ENCODE data around the gene FAM3B.

Gene FAM3B

GRCh38 chr21:41361786-41362604 is 45.4 kb downstream of the FAM3B start, which contains the start of gene MX2:
TSS of gene MX2 (plus strand) at chr21:41362027. CDS start at chr21:41376907, 14,880 bp downstream.
- Histone ChIP-seq H3K4me1 (ENCODE audit: control insufficient read depth, insufficient read depth, low read length, poor library complexity, severe bottlenecking) (peaks cover 32% of the 10 kb centered on the region), H3K27ac (ENCODE audit: insufficient read depth, low read length, poor library complexity, severe bottlenecking) (peak within 1 kb of the TSS; percentile 99), H3K36me3 (ENCODE audit: control insufficient read depth, insufficient read depth, low read length) (peaks cover 13% of the 10 kb centered on the region), H3K9me3 (ENCODE audit: control insufficient read depth, low read length) (no peaks in the 10 kb centered on the region), H3K4me3 (ENCODE audit: insufficient read depth, low read depth, low read length, poor library complexity, severe bottlenecking) (peak within 1 kb of the TSS; percentile 57), H3K27me3 (replicated peaks; ENCODE audit: control insufficient read depth, insufficient read depth, low read length, poor library complexity, severe bottlenecking) (no peaks in the 10 kb centered on the region)
- DNase-seq, result peak; percentile 70 to 79 (median 78)

GRCh38 chr21:41362605-41363369 is 46.2 kb downstream of the FAM3B start:
- DNase-seq, result no peak
- H3K4me3 ChIP-seq (ENCODE audit: insufficient read depth, low read depth, low read length, poor library complexity, severe bottlenecking), result peak overlapping the region; percentile 57
- peaks cover 13% of the 10 kb centered on the region for H3K36me3 ChIP-seq (ENCODE audit: control insufficient read depth, insufficient read depth, low read length)
- H3K27ac ChIP-seq (ENCODE audit: insufficient read depth, low read length, poor library complexity, severe bottlenecking), result peak overlapping the region; percentile 99
- no peaks in the 10 kb centered on the region for H3K9me3 ChIP-seq (ENCODE audit: control insufficient read depth, low read length)
- H3K27me3 ChIP-seq (replicated peaks; ENCODE audit: control insufficient read depth, insufficient read depth, low read length, poor library complexity, severe bottlenecking), result no peaks in the 10 kb centered on the region
- H3K4me1 ChIP-seq (ENCODE audit: control insufficient read depth, insufficient read depth, low read length, poor library complexity, severe bottlenecking), result peaks cover 32% of the 10 kb centered on the region

- DNase-seq, result no peak
- Histone ChIP-seq H3K36me3 (ENCODE audit: control insufficient read depth, insufficient read depth, low read length) (peaks cover 13% of the 10 kb centered on the region), H3K27ac (ENCODE audit: insufficient read depth, low read length, poor library complexity, severe bottlenecking) (peak overlapping the region; percentile 99), H3K9me3 (ENCODE audit: control insufficient read depth, low read length) (no peaks in the 10 kb centered on the region), H3K4me3 (ENCODE audit: insufficient read depth, low read depth, low read length, poor library complexity, severe bottlenecking) (peak overlapping the region; percentile 57), H3K27me3 (replicated peaks; ENCODE audit: control insufficient read depth, insufficient read depth, low read length, poor library complexity, severe bottlenecking) (no peaks in the 10 kb centered on the region), H3K4me1 (ENCODE audit: control insufficient read depth, insufficient read depth, low read length, poor library complexity, severe bottlenecking) (peaks cover 34% of the 10 kb centered on the region)
Observed at GRCh38 chr21:41363370-41364270, 47.0 kb downstream of the FAM3B start.

GRCh38 chr21:41364308-41364707 is 47.7 kb downstream of the FAM3B start:
- DNase-seq, result no peak
- peaks cover 13% of the 10 kb centered on the region for H3K36me3 ChIP-seq (ENCODE audit: control insufficient read depth, insufficient read depth, low read length)
- no peaks in the 10 kb centered on the region for H3K9me3 ChIP-seq (ENCODE audit: control insufficient read depth, low read length)
- H3K4me3 ChIP-seq (ENCODE audit: insufficient read depth, low read depth, low read length, poor library complexity, severe bottlenecking), result no peak overlapping the region
- H3K27me3 ChIP-seq (replicated peaks; ENCODE audit: control insufficient read depth, insufficient read depth, low read length, poor library complexity, severe bottlenecking), result no peaks in the 10 kb centered on the region
- peak overlapping the region; percentile 99 for H3K27ac ChIP-seq (ENCODE audit: insufficient read depth, low read length, poor library complexity, severe bottlenecking)
- H3K4me1 ChIP-seq (ENCODE audit: control insufficient read depth, insufficient read depth, low read length, poor library complexity, severe bottlenecking), result peaks cover 41% of the 10 kb centered on the region

GRCh38 chr21:41365377-41366107 is 48.9 kb downstream of the FAM3B start:
- Histone ChIP-seq H3K4me3 (ENCODE audit: insufficient read depth, low read depth, low read length, poor library complexity, severe bottlenecking) (no peak overlapping the region), H3K4me1 (ENCODE audit: control insufficient read depth, insufficient read depth, low read length, poor library complexity, severe bottlenecking) (peaks cover 42% of the 10 kb centered on the region), H3K9me3 (ENCODE audit: control insufficient read depth, low read length) (no peaks in the 10 kb centered on the region), H3K36me3 (ENCODE audit: control insufficient read depth, insufficient read depth, low read length) (peaks cover 13% of the 10 kb centered on the region), H3K27me3 (replicated peaks; ENCODE audit: control insufficient read depth, insufficient read depth, low read length, poor library complexity, severe bottlenecking) (no peaks in the 10 kb centered on the region), H3K27ac (ENCODE audit: insufficient read depth, low read length, poor library complexity, severe bottlenecking) (no peak overlapping the region)
- no peak for DNase-seq

GRCh38 chr21:41366522-41367151 is 50.0 kb downstream of the FAM3B start:
- Histone ChIP-seq H3K9me3 (ENCODE audit: control insufficient read depth, low read length) (no peaks in the 10 kb centered on the region), H3K36me3 (ENCODE audit: control insufficient read depth, insufficient read depth, low read length) (peaks cover 13% of the 10 kb centered on the region), H3K4me1 (ENCODE audit: control insufficient read depth, insufficient read depth, low read length, poor library complexity, severe bottlenecking) (peaks cover 39% of the 10 kb centered on the region), H3K27ac (ENCODE audit: insufficient read depth, low read length, poor library complexity, severe bottlenecking) (peak overlapping the region; percentile 7), H3K4me3 (ENCODE audit: insufficient read depth, low read depth, low read length, poor library complexity, severe bottlenecking) (no peak overlapping the region), H3K27me3 (replicated peaks; ENCODE audit: control insufficient read depth, insufficient read depth, low read length, poor library complexity, severe bottlenecking) (no peaks in the 10 kb centered on the region)
- no peak for DNase-seq

- peaks cover 38% of the 10 kb centered on the region for H3K4me1 ChIP-seq (ENCODE audit: control insufficient read depth, insufficient read depth, low read length, poor library complexity, severe bottlenecking)
- no peaks in the 10 kb centered on the region for H3K9me3 ChIP-seq (ENCODE audit: control insufficient read depth, low read length)
- peaks cover 13% of the 10 kb centered on the region for H3K36me3 ChIP-seq (ENCODE audit: control insufficient read depth, insufficient read depth, low read length)
- H3K27me3 ChIP-seq (replicated peaks; ENCODE audit: control insufficient read depth, insufficient read depth, low read length, poor library complexity, severe bottlenecking), result no peaks in the 10 kb centered on the region
- DNase-seq, result no peak
- no peak overlapping the region for H3K4me3 ChIP-seq (ENCODE audit: insufficient read depth, low read depth, low read length, poor library complexity, severe bottlenecking)
- H3K27ac ChIP-seq (ENCODE audit: insufficient read depth, low read length, poor library complexity, severe bottlenecking), result no peak overlapping the region
Observed at GRCh38 chr21:41367301-41367944, 50.8 kb downstream of the FAM3B start.

- no peaks in the 10 kb centered on the region for H3K27me3 ChIP-seq (replicated peaks; ENCODE audit: control insufficient read depth, insufficient read depth, low read length, poor library complexity, severe bottlenecking)
- no peak for DNase-seq
- no peaks in the 10 kb centered on the region for H3K9me3 ChIP-seq (ENCODE audit: control insufficient read depth, low read length)
- H3K4me3 ChIP-seq (ENCODE audit: insufficient read depth, low read depth, low read length, poor library complexity, severe bottlenecking), result no peak overlapping the region
- peaks cover 32% of the 10 kb centered on the region for H3K4me1 ChIP-seq (ENCODE audit: control insufficient read depth, insufficient read depth, low read length, poor library complexity, severe bottlenecking)
- peaks cover 13% of the 10 kb centered on the region for H3K36me3 ChIP-seq (ENCODE audit: control insufficient read depth, insufficient read depth, low read length)
- peak overlapping the region; percentile 80 for H3K27ac ChIP-seq (ENCODE audit: insufficient read depth, low read length, poor library complexity, severe bottlenecking)
Observed at GRCh38 chr21:41367945-41368734, 51.5 kb downstream of the FAM3B start.

Measured in effector memory CD4-positive, alpha-beta T cell (primary cell).